Posterior vena cava (tissue), 2 donors: ENCODE measurements around the gene BTBD7. TPM values are rescaled to one million over a fixed set of nuclear protein-coding genes. Genes with fewer than 3 reads are reported as not detected.

Experiments used
- DNase-seq: peaks from one replicate; pipeline ENCODE4 v3.0.0-alpha.2; 2020; ENCODE audit warnings: low spot score
- intact Hi-C, 2 donors: fragments of 100-400 bp; cut with DNase I; formaldehyde crosslinking; loops; one replicate each; pipeline versions ENCODE4 v1.14.1 to v1.14.2; 2022 to 2023
- total RNA-seq, 2 donors: library from RNA; stranded (reverse); fragmentation: NEBNext Ultra II Directional; extraction: Animal tissue kit (Norgen Biotek cat#: 25700); gene quantifications; one replicate each; pipeline ENCODE4 v1.2.1, GENCODE V29; 2021
- donor health status: DM: yes; HTN: yes; CAD: no.
- donor health status: DM: yes; HTN: yes; CAD: no.

The BTBD7 gene
- total RNA-seq, 2 donors from 2014 or later: 34.8 to 42.5 TPM

DNA sequence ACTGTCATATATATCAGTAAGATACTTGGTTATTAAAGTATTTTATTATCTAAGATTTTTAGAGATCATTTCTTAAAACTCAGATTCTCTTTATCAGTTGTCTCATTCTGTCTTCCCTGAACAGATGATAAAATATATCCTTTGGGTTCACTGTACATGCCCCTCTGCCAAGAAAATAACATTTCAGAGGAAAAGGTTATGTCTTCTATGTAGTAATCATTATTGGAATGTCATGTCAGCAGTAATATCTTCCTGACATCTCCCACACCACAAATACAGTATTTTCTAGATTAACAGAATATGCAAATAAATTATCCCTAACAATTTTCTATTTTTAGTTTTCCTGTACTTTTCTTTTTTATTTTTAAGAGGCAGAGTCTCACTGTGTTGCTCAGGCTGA, 26.0 kb downstream of the BTBD7 start:
- DNase-seq: no peak
- intact Hi-C loops: no loop called here

GRCh38 chr14:93305725-93306418, 27.0 kb downstream of the BTBD7 start:
- intact Hi-C loops: no loop called here
- DNase-seq: no peak

DNA sequence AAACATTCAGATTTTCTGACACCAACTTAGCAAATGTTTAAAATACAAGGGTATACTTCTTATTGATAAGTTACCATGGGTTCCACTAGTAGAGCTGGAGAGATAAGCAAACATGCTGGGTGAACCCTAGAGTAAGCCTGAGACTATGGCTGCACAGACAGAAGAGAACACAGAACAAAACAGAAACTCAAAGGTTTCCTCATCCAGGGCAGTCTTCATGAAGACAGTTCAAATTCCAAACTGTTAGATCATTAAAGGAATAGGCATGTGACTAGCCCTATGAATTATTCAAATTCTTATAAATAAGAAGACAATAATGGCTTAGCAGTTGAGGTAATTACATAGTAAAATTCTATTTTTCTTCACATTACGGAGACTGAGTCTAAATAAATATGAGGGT, 28.1 kb downstream of the BTBD7 start:
- no peak for DNase-seq
- intact Hi-C loops: no loop called here

DNA sequence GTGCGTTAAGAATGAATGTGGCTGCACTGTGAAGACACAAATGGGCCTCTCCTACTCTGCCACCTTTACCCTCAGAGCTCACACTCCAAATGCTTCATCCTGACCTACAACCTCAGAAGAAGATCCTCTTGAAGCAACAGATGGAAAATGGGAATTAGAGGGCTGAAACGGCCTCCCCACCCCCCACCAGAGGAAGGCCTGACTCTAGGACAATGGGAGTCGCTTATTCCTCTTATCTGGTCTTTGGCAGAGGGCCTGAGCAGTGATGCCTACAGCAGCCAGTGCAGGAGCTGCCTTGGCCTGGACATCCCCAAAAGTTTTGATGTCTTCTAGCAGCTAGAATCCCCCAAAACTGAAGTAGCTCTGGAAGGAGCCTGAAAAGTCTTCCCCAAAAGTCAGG, 29.2 kb downstream of the BTBD7 start:
- intact Hi-C loops: no loop called here
- DNase-seq: no peak

GRCh38 chr14:93302688-93303581, 29.9 kb downstream of the BTBD7 start:
- no peak for DNase-seq
- intact Hi-C loops: no loop called here

- no peak for DNase-seq
- intact Hi-C loops: no loop called here
Measured at GRCh38 chr14:93301821-93302447, 30.9 kb downstream of the BTBD7 start.

DNA sequence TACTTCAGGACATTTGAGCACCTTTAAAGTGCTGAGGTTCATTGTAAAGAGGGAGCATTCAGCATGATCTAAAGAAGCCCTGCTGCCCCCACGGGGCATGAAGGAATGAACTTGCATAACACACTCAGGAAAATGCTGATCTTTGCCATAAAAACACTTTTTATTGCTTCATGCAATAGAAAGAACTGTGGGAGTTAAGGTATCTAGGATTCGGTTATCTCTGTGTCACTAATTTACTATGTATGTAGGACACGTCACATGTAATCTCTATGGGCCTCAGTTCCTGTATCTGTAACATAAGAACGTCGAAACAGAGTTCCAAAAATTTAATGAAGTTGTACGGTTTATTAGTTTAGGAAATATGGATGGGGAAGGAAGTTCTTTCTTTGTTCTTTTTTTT, 33.0 kb downstream of the BTBD7 start:
- intact Hi-C loops: no loop called here
- DNase-seq: no peak

GRCh38 chr14:93299416-93299815, 33.4 kb downstream of the BTBD7 start:
- intact Hi-C loops: no loop called here
- no peak for DNase-seq

GRCh38 chr14:93295541-93296220, 37.2 kb downstream of the BTBD7 start:
- intact Hi-C loops: no loop called here
- no peak for DNase-seq

DNA sequence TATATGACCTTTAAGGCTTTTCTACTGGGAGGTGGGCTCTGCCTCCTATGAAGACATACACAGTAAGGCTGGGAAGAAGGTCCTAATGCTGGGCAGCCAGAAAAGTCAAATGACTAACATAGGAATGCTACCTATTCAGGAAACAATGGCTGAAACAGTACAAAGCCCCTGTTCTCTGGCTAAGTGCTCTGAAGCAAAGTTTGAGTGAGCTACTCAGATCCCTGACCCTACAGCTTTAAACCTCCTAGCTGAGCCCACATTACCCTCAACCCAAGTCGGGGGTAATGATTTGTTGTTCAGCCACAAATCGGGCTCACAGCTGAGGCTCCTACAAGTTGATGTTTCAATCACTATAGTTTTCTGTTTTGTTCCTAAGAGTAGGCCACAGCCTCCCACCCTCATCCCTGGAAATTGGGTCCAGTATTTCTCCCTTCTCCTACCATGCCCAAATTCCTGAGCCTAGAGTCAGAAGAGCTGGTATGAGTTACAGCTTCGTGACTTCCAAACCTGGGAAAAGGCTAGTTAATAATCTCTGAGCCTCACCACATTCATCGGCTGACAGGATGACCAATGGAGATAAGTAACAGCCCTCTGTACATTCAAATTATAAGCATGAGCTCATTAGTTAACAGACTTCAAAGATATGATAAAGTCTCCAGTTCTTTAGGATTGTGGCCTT, 46.5 kb downstream of the BTBD7 start:
- no peak for DNase-seq

GRCh38 chr14:93285044-93285443, 47.8 kb downstream of the BTBD7 start:
- DNase-seq: no peak
- intact Hi-C loops: no loop called here

More for the DNA sequence above, 46.5 kb downstream of the BTBD7 start:
- intact Hi-C loops: no loop called here

DNA sequence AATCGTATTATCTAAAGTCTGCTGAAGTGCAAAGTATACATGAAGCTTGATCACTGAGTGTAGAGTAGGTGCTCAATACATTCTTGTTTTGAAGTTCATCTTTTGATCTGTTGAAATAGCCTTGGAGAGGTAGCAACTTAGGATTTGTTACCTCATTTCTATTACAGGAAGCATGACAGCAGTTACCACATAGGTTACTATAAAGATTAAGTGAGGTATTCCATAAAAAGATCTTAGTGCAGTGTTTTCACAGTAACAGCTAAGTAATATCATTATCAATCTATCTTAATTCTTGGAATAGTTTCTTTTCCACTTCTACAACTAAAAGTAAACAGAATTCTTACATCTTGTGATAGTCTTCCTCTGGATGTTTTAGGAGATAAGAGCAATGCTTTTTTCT, 50.9 kb downstream of the BTBD7 start:
- intact Hi-C loops: no loop called here
- no peak for DNase-seq

- no peak for DNase-seq
- intact Hi-C loops: no loop called here
Measured at GRCh38 chr14:93280743-93281142, 52.1 kb downstream of the BTBD7 start.

GRCh38 chr14:93276031-93276716, 56.7 kb downstream of the BTBD7 start:
- intact Hi-C loops: no loop called here

GRCh38 chr14:93274055-93274806, 58.6 kb downstream of the BTBD7 start:
- no peak for DNase-seq
- intact Hi-C loops: no loop called here

More at GRCh38 chr14:93276031-93276716, 56.7 kb downstream of the BTBD7 start:
- DNase-seq: no peak

- DNase-seq: no peak
- intact Hi-C loops: no loop called here
Measured at GRCh38 chr14:93271111-93271510, 61.7 kb downstream of the BTBD7 start.

GRCh38 chr14:93269341-93270068, 63.3 kb downstream of the BTBD7 start:
- DNase-seq: no peak
- intact Hi-C loops: no loop called here
